ENCODE results near the gene MTUS2. TPM values are rescaled to one million over a fixed set of nuclear protein-coding genes. Genes with fewer than 3 reads are reported as not detected.
A peak's percentile ranks its signal among the peaks of the same experiment; 100 is the strongest.

MTUS2 gene
- total RNA-seq, 4 donors from 2014 or later, result 0.08 to 0.57 TPM; not detected in 2

DNA sequence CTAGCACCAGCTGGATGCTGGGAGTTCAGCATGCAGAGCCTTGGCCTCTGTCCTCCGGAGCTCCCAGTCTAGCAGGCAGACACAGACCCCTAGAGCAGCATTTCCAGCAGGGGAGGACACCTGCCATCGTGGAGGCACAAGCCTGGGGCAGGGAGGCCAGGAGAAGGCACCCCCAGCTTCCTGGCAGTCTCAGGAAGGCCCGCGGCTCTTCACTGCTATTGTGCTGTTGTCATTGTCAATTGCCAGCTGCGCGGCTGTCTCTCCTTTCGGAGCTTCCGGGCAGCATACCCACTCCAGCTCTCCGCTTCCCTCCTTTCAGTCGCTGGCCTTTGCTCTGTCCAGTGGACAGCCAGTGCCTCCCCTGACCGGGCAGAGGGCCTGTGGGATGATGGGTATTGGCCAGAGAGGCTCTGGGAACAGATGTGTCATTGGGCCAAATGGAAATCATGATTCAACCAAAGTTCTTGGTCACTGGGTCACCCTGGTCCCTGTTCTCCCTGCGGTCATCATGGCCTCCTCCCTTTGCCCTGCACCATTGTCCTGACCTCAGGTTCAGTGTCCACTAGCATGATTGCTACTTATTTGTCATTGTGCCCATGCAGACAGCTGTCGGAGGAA is 682.4 kb downstream of the MTUS2 start:
- no peak overlapping the region for H3K27ac ChIP-seq
- no peaks in the 10 kb centered on the region for H3K9me3 ChIP-seq
- H3K27me3 ChIP-seq, result peaks cover 0 to 65% (median 2%) of the 10 kb centered on the region in 4 donors
- intact Hi-C loops (cut with DNase I), result loop anchor here (10.0 kb wide), 1 partner anchor 612 kb away; no protein-coding TSS in a partner anchor
- H3K4me3 ChIP-seq, result no peak overlapping the region
- H3K36me3 ChIP-seq, result no peaks in the 10 kb centered on the region
- TF ChIP-seq, protein P1, sequence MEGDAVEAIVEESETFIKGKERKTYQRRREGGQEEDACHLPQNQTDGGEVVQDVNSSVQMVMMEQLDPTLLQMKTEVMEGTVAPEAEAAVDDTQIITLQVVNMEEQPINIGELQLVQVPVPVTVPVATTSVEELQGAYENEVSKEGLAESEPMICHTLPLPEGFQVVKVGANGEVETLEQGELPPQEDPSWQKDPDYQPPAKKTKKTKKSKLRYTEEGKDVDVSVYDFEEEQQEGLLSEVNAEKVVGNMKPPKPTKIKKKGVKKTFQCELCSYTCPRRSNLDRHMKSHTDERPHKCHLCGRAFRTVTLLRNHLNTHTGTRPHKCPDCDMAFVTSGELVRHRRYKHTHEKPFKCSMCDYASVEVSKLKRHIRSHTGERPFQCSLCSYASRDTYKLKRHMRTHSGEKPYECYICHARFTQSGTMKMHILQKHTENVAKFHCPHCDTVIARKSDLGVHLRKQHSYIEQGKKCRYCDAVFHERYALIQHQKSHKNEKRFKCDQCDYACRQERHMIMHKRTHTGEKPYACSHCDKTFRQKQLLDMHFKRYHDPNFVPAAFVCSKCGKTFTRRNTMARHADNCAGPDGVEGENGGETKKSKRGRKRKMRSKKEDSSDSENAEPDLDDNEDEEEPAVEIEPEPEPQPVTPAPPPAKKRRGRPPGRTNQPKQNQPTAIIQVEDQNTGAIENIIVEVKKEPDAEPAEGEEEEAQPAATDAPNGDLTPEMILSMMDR (IDR thresholded peaks at IDR 0.05), result no peak
- no peak for TF ChIP-seq POLR2A (IDR thresholded peaks at IDR 0.05)
- WGBS, 2 donors, result 65 to 89% methylated on average over 9 to 11 of the region's 13 CpGs
- H3K4me1 ChIP-seq, result peaks cover 0 to 31% (median 7%) of the 10 kb centered on the region in 3 donors
- DNase-seq, result no peak

DNA sequence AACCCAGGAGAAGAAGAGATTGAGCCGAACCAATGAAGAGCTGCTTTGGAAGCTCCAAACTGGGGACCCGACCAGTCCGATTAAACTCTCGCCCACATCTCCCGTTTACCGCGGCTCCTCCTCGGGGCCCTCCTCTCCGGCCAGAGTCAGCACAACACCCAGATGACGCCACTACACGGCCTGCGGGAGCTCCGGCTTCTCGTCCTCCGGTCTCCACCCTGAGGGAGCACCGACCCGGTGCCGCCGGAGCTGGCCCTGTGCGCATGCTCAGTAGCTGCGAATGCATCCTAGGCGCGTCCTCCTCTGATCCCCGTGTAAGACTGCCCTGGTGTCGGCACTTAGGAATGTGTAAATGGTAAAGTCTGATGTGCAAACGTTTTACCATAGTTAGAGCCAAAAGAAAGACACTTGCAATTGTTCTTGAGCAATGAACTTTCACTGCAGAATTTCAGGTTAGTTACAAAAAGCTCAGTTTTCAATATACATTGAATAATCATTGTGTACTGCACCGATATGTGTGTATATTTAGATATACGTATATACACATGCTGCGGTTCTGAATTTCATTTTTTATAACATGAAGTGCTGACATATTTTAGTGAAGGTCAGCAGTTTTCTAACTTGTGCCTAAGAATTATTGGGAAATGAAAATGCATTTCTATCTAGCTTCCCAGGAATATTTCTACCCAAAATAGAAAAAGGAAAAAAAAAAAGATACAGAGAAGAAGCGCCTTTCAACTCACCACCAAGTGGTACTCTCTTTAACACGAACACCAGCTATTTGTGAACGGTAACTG is 683.1 kb downstream of the MTUS2 start:
- TF ChIP-seq, protein P1 (IDR thresholded peaks at IDR 0.05), result no peak
- peaks cover 0 to 38% (median 11%) of the 10 kb centered on the region in 3 donors for H3K4me1 ChIP-seq
- H3K27ac ChIP-seq, result no peak overlapping the region
- no peak for DNase-seq
- peak overlapping the region in 1 of 4 donors; percentile 38 for H3K4me3 ChIP-seq
- WGBS, 2 donors, result 25 to 55% methylated on average over 15 to 28 of the region's 32 CpGs
- peaks cover 0 to 64% (median 2%) of the 10 kb centered on the region in 4 donors for H3K27me3 ChIP-seq
- intact Hi-C loops (cut with DNase I), result loop anchor here (10.0 kb wide), 1 partner anchor 612 kb away; no protein-coding TSS in a partner anchor
- H3K36me3 ChIP-seq, result no peaks in the 10 kb centered on the region
- H3K9me3 ChIP-seq, result no peaks in the 10 kb centered on the region

DNA sequence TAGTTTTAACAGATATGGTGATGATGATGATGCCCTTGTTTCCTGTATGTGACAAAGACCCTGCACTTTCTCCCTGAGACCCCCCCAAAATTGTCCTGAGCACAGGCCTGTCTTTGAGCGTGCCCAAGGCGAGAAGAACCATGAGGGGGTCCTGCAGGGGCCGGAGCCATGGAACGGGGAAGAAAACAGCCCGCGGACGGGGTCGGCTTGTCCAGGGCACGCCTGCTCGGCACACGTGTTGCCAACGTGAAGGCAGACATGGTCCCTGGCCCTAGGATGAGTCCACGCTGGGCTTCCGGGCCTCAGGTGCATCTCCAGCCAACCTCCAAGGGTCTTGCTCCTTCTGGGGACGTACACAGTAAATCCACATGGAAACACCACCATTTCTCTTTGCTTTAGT is 684.6 kb downstream of the MTUS2 start:
- Histone ChIP-seq H3K27me3 (peaks cover 0 to 56% (median 2%) of the 10 kb centered on the region in 4 donors), H3K4me1 (peaks cover 0 to 49% (median 15%) of the 10 kb centered on the region in 3 donors), H3K9me3 (no peaks in the 10 kb centered on the region), H3K4me3 (no peak overlapping the region), H3K36me3 (peaks cover 0 to 8% (median 0%) of the 10 kb centered on the region in 3 donors), H3K27ac (no peak overlapping the region)
- TF ChIP-seq, protein P1 (IDR thresholded peaks at IDR 0.05), result no peak
- TF ChIP-seq POLR2A (IDR thresholded peaks at IDR 0.05), result no peak
- DNase-seq, result no peak
- 65 to 71% methylated on average over 8 to 15 of the region's 15 CpGs for WGBS, 2 donors
- intact Hi-C loops (cut with DNase I), result loop anchor here (5.0 to 10.0 kb wide), 2 partner anchors 203 to 610 kb away; no protein-coding TSS in a partner anchor

DNA sequence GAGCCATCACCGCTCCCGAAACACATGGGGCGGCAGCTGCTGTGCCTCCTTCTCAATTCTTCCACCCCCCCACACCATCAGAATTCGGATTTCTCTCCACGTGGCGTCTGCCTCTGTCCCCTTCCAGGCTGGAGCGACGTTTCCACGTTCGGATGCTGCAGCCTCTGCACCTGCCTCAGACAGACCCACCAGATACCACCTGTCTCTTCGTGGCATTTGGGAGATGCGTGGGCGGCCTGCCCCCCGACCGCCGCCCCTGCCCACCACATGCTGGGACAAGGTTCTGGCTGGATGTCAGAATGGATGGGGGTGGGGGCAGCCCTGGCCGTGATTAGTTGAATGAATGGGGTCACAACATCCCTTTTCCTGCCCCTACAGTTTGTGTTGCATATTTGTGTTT is 685.4 kb downstream of the MTUS2 start:
- Histone ChIP-seq H3K9me3 (no peaks in the 10 kb centered on the region), H3K36me3 (peaks cover 0 to 9% (median 0%) of the 10 kb centered on the region in 3 donors), H3K27ac (no peak overlapping the region), H3K4me1 (peaks cover 0 to 49% (median 15%) of the 10 kb centered on the region in 3 donors), H3K27me3 (peaks cover 0 to 56% (median 2%) of the 10 kb centered on the region in 4 donors), H3K4me3 (no peak overlapping the region)
- DNase-seq, result no peak
- intact Hi-C loops (cut with DNase I), result loop anchor here (5.0 to 10.0 kb wide), 2 partner anchors 202 to 609 kb away; no protein-coding TSS in a partner anchor
- no peak for TF ChIP-seq POLR2A (IDR thresholded peaks at IDR 0.05)
- TF ChIP-seq, protein P1 (IDR thresholded peaks at IDR 0.05), result no peak
- 25 to 41% methylated on average over 11 to 15 of the region's 17 CpGs for WGBS, 2 donors
